ELR (cell line): ENCODE results near the gene LINGO3.

Experiments used
- DNase-seq: peaks from one replicate; pipeline ENCODE4 v3.0.0-alpha.2; 2015; ENCODE audit warnings: low read depth

The LINGO3 gene

GRCh38 chr19:2339644-2340310, 31.8 kb upstream of the LINGO3 start:
- no peak for DNase-seq

DNA sequence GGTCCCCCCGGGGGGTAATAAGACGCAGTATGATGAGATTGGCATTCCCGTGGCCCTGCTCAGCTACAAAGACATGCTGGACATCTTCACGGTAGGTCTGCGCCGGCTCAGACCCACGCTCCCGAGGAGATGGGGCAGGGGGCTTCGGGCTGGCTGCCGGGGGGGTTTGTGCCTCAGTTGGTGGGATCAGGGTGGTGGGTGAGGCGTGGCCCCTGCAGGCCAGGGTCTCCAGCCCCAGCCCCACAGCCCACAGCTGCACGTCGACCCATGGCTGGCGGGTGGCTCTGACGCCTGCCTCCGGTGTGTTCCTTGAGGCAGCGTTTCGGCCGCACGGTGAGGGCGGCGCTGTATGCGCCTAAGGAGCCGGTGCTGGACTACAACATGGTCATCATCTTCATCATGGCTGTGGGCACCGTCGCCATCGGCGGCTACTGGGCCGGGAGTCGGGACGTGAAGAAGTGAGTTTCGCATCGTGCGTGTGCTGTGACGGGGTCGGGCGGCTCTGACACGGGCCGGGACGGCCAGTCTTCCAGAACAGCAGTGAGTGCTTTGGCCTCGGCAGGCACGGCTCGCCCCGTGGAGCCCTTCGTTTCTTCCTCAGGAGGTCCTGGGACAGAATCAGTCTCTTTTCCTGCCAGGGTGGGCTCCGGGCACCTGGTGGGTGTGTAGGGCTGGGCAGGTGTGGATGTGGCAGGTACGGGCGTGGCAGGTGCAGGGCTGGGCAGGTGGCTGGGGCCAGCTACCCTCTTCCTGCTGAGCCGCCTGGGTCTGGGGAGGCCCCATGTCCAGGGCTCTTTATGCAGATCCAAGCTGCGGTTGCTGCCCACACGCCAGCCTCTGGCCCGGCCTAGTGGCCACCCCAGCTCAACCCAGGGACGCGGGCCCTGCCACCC, 31.0 kb upstream of the LINGO3 start:
- no peak for DNase-seq

GRCh38 chr19:2338055-2338615, 30.2 kb upstream of the LINGO3 start:
- DNase-seq = no peak

DNA sequence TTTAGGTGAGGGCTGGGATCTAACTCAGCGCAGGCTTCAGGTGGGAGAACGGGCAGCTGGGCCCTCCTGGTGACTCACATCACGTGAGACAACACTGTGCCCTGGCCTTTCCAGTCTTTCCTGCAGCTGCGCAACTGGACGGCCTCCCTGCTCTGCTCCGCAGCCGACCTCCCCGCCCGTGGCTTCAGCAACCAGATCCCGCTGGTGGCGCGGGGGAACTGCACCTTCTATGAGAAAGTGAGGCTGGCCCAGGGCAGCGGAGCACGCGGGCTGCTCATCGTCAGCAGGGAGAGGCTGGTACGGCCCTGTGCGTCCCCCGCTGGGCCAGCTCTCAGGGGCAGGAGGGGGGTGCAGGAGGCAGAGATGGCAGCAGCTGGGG, 29.4 kb upstream of the LINGO3 start:
- DNase-seq = peak; percentile 26

DNA sequence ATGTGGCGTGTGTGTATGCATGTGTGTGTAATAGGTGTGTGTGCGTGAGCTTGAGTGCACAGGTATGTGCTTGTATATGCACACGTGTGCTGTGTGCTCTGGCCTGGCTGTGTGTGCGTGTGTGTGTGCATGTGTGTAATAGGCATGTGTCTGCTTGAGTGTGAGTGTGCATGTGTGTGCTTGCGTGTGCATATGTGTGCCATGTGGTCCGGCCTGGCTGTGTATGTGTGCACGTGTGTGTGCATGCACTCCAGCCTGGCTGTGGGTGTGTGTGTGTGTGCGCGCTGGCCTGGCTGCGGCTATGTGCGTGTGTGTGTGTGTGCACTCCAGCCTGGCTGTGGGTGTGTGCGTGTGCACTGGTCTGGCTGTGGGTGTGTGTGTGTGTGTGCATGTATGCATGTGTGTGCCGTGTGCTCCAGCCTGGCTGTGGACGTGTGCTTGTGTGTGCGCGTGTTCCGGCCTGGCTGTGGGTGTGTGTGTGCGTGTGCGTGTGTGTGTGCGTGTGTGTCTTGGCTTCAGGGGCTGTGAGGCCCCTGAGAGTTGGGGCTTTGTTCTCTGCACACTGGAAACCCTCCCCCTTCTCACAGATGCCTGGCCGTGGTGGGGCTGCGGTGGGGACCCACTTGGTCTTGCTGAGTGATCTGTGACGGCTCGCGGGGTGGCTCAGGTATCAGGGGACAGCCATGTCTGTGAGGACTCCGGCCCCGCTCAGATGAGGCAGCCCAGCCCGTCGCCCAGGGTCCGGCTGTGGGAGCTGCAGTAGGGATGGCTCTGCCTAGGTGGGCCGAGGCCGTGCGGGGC, 28.8 kb upstream of the LINGO3 start:
- DNase-seq = no peak

DNA sequence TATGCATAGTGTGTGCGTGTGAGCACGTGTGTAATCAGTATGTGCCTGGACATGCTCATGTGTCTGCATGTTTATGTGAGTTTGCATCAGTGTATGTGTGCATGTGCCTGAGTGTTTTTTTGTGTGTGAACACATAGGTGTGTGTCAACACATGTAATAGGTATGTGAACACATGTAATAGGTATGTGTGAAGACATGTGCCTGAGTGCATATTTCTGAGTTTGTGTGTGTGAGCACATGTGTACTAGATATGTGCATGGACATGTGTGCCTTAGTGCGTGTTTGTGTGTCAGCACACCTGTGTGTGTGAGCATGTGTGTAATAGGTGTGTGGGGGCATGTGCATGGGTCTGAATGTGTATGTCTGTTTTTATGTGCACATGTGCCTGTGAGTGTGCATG, 27.9 kb upstream of the LINGO3 start:
- DNase-seq = no peak

GRCh38 chr19:2334986-2335846, 27.3 kb upstream of the LINGO3 start:
- DNase-seq = no peak

DNA sequence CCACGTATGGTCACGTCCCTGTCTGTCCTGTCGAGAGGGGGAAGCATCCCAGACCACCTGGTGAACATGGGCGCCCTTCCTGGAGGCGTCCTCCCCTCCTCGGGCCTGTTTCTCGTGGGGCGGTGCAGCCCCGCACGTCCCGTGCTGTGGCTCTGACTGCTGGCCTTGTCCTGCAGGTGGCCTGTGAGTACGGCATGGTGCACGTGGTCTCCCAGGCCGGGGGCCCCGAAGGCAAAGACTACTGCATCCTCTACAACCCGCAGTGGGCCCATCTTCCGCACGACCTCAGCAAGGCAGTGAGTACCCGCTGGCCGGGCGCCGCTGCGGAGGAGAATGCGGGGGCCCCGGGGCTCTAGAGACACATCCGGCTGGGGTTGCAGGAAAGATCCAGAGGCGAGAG, 26.5 kb upstream of the LINGO3 start:
- DNase-seq = no peak

DNA sequence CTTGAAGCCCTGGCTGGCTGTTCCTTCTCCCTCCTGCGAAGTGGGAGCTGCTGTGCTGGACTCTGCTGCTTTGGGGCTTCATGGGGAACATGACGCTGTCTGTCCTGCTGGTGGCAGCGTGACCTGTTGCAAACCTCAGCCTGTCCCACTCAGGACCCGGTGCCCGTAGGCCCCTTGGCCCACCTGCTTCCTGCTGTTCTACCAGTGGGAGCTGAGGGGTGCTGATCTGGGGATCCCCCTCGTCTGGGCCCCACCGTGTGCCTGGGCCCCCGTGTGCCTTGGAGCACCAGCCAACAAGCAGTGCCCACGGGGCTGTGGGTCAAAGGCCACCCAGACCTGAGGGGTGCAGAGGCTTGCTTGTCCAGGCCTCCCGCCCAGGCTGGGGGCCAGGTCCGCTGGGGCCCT, 25.9 kb upstream of the LINGO3 start:
- no peak for DNase-seq

GRCh38 chr19:2333027-2333806, 25.3 kb upstream of the LINGO3 start:
- DNase-seq = no peak

DNA sequence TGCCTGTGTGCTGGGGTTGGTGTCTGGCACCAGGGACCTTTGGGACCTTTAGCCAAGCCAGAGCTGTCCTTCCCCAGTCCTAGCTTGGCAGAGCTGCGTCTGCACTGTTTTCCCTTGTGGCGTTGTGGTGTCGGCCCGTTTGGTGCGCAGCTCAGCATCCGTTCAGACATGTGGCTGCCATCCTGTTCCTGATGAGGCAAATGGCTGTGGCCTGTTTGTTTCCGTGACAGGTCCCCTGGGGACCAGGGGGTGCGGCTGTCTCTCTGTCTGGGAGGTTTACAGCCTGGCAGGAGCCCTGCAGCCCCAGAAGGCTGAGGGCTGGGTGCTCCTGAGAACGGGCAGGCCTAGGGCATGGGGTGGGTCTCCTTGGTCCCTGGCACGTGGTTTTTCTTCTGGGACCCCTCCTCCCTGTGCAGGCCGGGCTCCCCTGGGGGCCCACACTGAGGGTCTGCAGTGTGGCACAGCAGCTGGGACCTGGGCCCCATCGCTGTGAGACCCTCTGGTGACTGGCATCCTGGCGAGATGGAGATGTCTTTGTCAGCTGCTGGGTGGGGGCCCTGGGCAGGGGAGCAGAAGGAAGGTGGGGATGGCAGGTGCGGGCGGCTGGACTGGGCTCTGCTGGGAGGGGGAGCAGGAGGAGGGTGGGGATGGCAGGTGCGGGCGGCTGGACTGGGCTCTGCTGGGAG, 24.5 kb upstream of the LINGO3 start:
- no peak for DNase-seq

DNA sequence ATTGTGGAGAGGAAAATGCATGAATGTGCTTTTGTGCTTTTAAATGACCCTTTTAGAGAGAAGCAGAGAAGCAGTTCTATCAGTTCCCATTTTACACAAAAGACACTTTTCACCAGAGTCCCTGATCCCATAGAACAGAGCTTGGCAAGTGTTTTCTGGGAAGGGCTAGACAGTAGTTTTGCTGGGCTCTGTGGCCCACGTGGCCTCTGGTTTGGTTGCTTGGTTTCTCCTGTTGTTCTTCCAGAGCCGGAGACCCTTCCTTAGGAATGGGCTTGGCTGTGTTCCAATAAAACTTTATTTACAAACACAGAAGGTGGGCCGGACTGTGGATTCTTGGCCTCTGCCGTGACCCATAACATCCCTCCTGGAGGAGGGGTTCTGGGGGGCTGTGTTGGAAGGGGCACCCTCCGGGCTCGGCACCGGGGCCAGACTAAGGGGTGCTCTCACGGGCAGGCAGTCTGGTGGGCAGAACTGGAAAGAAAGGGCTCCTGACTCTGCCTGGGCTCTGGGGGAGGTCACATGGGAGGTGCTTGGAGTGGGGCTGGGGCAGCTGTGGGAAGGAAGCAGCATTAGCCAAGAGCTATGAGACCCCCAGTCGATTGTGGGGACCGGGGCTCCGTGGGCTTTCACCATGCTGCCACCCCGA, 23.8 kb upstream of the LINGO3 start:
- DNase-seq = no peak

- no peak for DNase-seq
Observed at GRCh38 chr19:2330632-2331284, 22.8 kb upstream of the LINGO3 start.

DNA sequence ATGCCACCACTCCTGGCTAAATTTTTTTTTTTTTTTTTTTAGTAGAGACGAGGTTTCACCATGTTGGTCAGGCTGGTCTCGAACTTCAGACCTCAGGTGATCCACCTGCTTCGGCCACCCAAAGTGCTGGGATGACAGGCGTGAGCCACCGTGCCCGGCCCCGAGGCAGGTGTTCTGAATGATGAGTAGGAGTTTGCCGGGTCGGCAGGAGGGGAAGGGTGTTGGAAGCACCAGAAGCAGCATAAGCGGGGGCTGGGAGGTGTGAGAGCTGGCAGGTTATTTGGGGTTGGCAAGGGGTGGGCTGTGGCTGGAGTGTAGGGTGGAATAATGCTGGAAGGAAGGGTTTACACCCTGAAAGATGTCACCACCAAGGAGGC, 22.3 kb upstream of the LINGO3 start:
- DNase-seq = no peak

- DNase-seq = no peak
Observed at GRCh38 chr19:2329501-2329916, 21.6 kb upstream of the LINGO3 start.

DNA sequence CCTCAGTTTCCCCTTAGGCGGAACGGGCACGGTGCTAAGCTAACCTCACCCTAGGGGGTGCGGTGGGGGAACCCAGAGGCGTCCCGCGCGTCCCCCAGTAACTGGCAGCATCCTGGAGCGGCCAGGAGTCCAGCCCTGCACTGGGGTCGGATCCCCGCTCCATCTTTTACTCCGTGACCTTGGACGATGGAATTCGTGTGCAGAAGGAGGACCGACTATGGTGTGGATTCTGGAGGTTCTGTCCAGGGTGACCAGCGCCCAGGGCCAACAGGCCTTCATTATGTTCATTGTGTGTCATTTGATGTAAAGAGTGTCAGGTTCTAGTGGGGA, 21.2 kb upstream of the LINGO3 start:
- peak; percentile 23 for DNase-seq

GRCh38 chr19:2328401-2329148, 20.6 kb upstream of the LINGO3 start, which contains the start of the genes LSM7 and SPPL2B:
Gene LSM7, minus strand, starts transcription at chr19:2328586. Its CDS starts 20 bp downstream, at chr19:2328566.
Gene SPPL2B, plus strand, starts transcription at chr19:2328684. Its CDS starts 26 bp downstream, at chr19:2328710.
- DNase-seq = peak; percentile 90

DNA sequence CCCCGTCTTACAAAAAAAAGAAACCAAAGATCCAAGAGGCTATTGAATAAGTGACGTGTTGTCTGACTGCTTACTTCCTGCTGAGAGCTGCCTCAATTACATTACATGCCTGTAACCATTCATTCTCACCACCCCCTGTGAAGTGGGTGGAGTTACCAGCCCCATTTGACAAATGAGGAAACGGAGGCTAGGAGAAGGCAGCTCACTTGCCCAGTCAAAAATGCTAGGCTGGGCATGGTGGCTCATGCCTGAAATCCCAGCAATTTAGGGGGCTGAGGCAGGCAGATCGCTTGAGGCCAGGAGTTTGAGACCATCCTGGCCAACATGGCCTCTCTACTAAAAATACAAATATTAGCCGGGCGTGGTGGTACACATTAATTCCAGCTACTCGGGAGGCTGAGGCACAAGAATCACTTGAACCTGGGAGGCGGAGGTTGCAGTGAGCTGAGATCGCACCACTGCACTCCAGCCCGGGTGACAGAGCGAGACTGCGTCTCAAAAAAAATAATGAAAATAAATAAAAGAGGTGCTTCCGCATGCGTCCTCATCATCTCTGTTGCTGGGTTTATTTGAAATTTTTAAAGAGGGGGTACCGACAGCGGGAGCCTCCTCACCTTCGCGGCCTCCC, 19.9 kb upstream of the LINGO3 start:
- DNase-seq = peak; percentile 88
